Activated naive CD4-positive, alpha-beta T cell treated with anti-CD3 and anti-CD28 coated beads for 36 hours (primary cell): ENCODE results near the gene MB21D2. TPM values are rescaled to one million over a fixed set of nuclear protein-coding genes. Genes with fewer than 3 reads are reported as not detected.

Experiments used
- CTCF ChIA-PET: fragments of 350-600 bp; sonication (Branson Sonifier 250); formaldehyde crosslinking; loops from one replicate; lab custom pipeline; 2021; ENCODE audit warnings: antibody characterized with exemption; lab: Charles Lee
- DNase-seq: peaks from one replicate; pipeline ENCODE4 v3.0.0-alpha.2; 2020
- H3K27ac Mint-ChIP-seq: one replicate; pipeline ENCODE4 v1.8.0; 2021; ENCODE audit warnings: mild to moderate bottlenecking, mixed read lengths
- H3K27me3 Mint-ChIP-seq: one replicate; pipeline ENCODE4 v1.8.0; 2021; ENCODE audit warnings: low read depth, mixed read lengths
- H3K36me3 Mint-ChIP-seq: one replicate; pipeline ENCODE4 v1.8.0; 2021; ENCODE audit warnings: low read depth, mixed read lengths
- H3K4me1 Mint-ChIP-seq: one replicate; pipeline ENCODE4 v1.8.0; 2021; ENCODE audit warnings: low read depth, mixed read lengths
- H3K4me3 Mint-ChIP-seq: one replicate; pipeline ENCODE4 v1.8.0; 2021; ENCODE audit warnings: mild to moderate bottlenecking, moderate library complexity, mixed read lengths
- H3K9me3 Mint-ChIP-seq: one replicate; pipeline ENCODE4 v1.8.0; 2021; ENCODE audit warnings: mixed read lengths
- intact Hi-C: fragments of 100-400 bp; cut with micrococcal nuclease; formaldehyde crosslinking; loops from one replicate; pipeline ENCODE4 v1.15.1; 2023
- total RNA-seq, 2 experiments: library from RNA; stranded (reverse); gene quantifications; one replicate each; pipeline ENCODE4 v1.2.3, GENCODE V29; 2021

The MB21D2 gene
- total RNA-seq, 2 experiments from 2014 or later: 6.4 to 6.5 TPM

DNA sequence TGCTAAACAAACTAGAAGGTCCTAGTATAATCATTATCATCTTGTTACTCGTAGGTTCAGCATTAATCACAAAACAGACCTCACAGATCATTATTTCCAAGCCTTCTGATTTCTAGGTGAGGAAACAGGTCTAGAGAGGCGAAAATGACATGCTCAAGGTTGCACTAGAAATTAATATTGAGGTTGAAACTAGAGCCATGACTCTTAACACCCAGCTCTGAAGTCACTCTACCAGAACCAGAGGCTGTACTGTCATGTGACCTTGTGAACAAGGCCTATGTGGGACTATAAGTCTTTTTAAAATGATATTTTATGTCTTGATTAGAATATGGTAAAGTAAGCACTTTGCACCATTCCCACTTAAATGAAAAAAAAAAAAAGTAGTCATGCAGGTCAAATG, 166.5 kb downstream of the MB21D2 start:
- Mint-ChIP-seq H3K9me3 (no peaks in the 10 kb centered on the region), H3K4me1 (no peaks in the 10 kb centered on the region), H3K36me3 (no peaks in the 10 kb centered on the region), H3K27me3 (peaks cover 9% of the 10 kb centered on the region), H3K27ac (no peak overlapping the region), H3K4me3 (no peak overlapping the region)
- no peak for DNase-seq
- intact Hi-C loops: no loop called here
- CTCF ChIA-PET: no interaction called here

GRCh38 chr3:192750201-192750600, 167.5 kb downstream of the MB21D2 start:
- no peak overlapping the region for H3K4me3 Mint-ChIP-seq
- no peak overlapping the region for H3K27ac Mint-ChIP-seq
- DNase-seq: no peak
- intact Hi-C loops: no loop called here
- no peaks in the 10 kb centered on the region for H3K9me3 Mint-ChIP-seq
- CTCF ChIA-PET: no interaction called here
- H3K27me3 Mint-ChIP-seq: peaks cover 6% of the 10 kb centered on the region
- no peaks in the 10 kb centered on the region for H3K36me3 Mint-ChIP-seq
- no peaks in the 10 kb centered on the region for H3K4me1 Mint-ChIP-seq

DNA sequence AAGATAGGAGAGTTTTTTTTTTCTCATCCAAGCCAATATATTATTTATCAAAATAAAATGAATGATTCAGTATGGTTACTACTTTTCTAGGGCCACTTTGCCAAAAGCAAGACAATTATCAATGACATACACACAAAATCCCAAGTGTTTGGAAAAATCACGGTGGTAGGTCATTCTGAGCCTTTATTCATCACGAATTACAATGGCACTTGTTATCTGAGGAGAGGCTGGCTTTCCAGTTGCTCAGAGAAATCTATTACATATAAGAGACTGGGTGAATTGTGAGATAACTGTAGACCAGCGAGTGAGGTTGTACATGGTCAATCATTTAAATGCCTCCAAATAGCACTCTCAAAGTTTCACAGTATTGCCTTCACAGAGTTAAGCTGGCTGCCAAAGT, 169.9 kb downstream of the MB21D2 start:
- intact Hi-C loops: no loop called here
- no peak for DNase-seq
- Mint-ChIP-seq H3K36me3 (no peaks in the 10 kb centered on the region), H3K9me3 (no peaks in the 10 kb centered on the region), H3K27me3 (peaks cover 8% of the 10 kb centered on the region), H3K27ac (no peak overlapping the region), H3K4me3 (no peak overlapping the region), H3K4me1 (no peaks in the 10 kb centered on the region)
- CTCF ChIA-PET: no interaction called here

- Mint-ChIP-seq H3K4me1 (no peaks in the 10 kb centered on the region), H3K9me3 (no peaks in the 10 kb centered on the region)
- intact Hi-C loops: no loop called here
Measured at GRCh38 chr3:192747145-192747544, 170.5 kb downstream of the MB21D2 start.

More at GRCh38 chr3:192747145-192747544, 170.5 kb downstream of the MB21D2 start:
- peaks cover 8% of the 10 kb centered on the region for H3K27me3 Mint-ChIP-seq
- CTCF ChIA-PET: no interaction called here
- no peak overlapping the region for H3K4me3 Mint-ChIP-seq
- H3K36me3 Mint-ChIP-seq: no peaks in the 10 kb centered on the region
- H3K27ac Mint-ChIP-seq: no peak overlapping the region
- DNase-seq: no peak

Other genes with a start within 250 kb of the MB21D2 start
- not detected for gene FGF12, start 190.3 kb downstream of the MB21D2 start, total RNA-seq